NB4 (cell line): Measurements from ENCODE around the gene AGPAT2.

Source experiments
- CTCF ChIP-seq: IDR thresholded peaks from one replicate; pipeline ENCODE4 v1.5.1; 2012; ENCODE audit warnings: low read depth, low read length
- MYC ChIP-seq: IDR thresholded peaks from 2 replicates; pipeline ENCODE4 v1.6.1; 2011; ENCODE audit warnings: low read depth, low read length
- POLR2A ChIP-seq: IDR thresholded peaks from 2 replicates; pipeline ENCODE4 v1.6.1; 2011; ENCODE audit warnings: mild to moderate bottlenecking; ENCODE audit not compliant: insufficient read length; ENCODE audit errors: extremely low read depth

GRCh38 chr9:136624184-136624951, 62.9 kb downstream of the AGPAT2 start:
- TF ChIP-seq CTCF (no peak), POLR2A (no peak), MYC (no peak)
